ENCODE results near the gene KIFC3.

DNA sequence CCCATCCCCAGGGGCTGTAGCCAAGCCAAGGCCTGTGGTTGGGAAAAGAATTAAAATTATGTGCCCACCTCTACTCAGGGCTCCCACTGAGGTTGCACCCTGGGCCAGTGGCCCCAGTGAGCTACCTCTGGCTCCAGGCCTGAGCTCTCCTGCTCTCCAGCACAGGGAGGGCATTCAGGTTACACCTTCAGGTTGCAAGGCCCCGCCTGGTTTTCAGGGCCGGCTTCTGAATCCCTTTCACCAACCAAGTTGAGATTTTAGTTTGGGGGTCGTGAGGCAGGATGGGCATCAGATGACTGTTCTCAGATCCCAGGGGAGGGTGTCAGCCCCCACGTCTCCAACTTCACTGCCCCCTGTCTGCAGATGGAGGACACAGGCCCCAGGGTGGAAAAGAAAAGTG lies 74.7 kb downstream of the KIFC3 start:
- no peak for TF ChIP-seq CTCF (IDR thresholded peaks at IDR 0.05; ENCODE audit: low read length)
- no peak for TF ChIP-seq EZH2 (optimal IDR thresholded peaks at IDR 0.05; ENCODE audit: low read depth, low read length)
- TF ChIP-seq EZH2phosphoT487 (IDR thresholded peaks at IDR 0.05; ENCODE audit: low read length) = no peak
